Activated CD4-positive, alpha-beta T cell treated with anti-CD3 and anti-CD28 coated beads for 4 hours (primary cell): ENCODE data around the gene HTR1E.
"Not testable (repeated sequence)": the region's sequence is repeated elsewhere in the genome, so short reads cannot be mapped to it uniquely, and the experiment has no call there.

Experiments used
- DNase-seq, 2 donors: peaks; one replicate each; pipeline ENCODE4 v3.0.0-alpha.2; 2020

The HTR1E gene, protein sequence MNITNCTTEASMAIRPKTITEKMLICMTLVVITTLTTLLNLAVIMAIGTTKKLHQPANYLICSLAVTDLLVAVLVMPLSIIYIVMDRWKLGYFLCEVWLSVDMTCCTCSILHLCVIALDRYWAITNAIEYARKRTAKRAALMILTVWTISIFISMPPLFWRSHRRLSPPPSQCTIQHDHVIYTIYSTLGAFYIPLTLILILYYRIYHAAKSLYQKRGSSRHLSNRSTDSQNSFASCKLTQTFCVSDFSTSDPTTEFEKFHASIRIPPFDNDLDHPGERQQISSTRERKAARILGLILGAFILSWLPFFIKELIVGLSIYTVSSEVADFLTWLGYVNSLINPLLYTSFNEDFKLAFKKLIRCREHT

DNA sequence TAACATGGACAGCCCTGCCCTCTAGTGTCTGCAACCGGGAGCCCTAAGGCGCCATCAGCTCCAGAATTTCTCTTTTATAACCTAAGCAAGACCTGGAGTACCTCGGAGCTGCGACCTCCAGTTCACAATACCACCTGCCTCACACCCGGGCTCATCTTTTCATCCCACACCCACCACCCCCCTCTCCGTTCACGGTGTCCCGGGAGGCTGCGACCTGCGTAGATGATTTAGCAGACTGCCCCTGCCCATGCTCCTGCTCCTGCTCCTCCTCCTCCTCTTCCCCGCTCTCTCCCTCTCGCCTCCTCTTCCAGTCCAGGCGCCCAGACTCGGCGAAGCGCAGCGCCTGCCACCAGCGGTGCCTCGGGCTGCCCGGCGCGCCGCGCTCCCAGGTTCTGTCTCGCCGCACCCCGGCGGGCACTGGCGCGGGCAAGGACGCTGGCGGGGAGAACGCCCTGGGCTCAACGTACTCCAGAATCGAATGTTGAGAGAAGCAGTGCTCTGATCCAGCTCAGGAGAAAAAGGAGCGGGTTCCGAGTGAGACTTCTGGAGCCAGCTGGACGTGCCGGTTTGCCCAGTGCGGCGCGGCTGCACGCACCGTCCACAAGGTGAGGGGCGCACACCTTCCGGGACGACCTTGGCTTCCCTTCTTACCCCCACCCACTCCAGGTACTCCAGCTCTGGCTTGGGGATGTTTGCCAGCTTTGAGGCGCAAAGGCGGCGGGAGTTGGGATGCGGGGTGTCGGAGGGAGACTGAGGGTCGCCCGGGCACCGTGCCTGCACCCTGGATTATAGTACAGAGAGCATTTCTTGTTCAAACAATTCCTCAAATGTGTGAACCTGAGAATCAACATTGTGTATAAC is at the start of gene HTR1E:
TSS of gene HTR1E (plus strand) at position 310 of the 861 bp plus-strand sequence. CDS start 77,807 bp downstream, outside the sequence.
- no peak for DNase-seq

DNA sequence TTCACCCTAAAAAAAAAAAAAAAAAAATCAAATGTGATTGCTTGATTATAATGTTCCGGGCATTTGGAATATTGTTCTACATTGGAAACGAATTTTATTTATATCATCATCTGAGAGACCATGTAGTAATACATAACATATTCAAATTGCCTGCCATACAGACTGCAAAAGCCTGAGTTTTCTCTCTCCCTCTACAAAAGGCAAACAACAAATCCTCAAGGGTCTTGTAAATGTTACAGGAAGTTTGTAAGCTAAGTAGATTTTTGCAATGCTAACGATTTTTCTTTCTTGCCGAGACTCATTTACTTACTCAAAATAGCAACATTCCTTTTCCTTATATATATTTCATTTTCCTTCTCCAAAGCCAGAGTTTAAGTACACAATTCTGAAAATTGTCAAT is 49.0 kb upstream of the HTR1E start:
- DNase-seq = no peak

DNA sequence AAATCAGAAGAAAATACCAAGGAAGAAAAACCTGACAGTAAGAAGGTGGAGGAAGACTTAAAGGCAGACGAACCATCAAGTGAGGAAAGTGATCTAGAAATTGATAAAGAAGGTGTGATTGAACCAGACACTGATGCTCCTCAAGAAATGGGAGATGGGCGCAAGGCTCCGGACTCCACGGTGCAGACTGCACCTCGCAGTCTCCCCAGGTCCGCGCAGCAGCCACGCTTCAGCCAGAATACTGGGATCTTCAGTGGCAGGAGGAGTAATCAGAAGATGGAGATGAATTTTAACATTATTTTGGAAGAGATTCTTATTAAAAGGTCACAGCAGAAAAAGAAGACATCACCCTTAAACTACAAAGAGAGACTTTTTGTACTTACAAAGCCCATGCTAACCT is 40.1 kb upstream of the HTR1E start:
- DNase-seq = not testable (repeated sequence)

DNA sequence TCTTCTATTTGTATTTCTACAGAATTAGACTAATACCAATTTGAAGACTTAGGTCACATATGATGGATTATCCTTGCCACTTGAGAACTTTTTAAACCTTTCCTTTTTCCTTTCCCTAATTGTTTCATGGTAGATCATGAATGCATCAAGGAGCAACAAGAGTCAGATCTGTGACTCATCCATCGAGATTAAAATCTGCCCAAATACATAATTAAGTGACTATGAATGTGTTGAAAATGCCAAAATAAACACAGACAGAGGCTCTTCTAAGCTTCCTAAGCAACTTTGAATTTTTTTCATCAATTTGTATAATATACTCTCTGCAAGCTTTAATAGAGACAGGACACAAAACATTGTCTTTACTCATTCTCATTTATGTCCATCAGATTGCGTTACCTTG is 23.5 kb upstream of the HTR1E start:
- DNase-seq = no peak

DNA sequence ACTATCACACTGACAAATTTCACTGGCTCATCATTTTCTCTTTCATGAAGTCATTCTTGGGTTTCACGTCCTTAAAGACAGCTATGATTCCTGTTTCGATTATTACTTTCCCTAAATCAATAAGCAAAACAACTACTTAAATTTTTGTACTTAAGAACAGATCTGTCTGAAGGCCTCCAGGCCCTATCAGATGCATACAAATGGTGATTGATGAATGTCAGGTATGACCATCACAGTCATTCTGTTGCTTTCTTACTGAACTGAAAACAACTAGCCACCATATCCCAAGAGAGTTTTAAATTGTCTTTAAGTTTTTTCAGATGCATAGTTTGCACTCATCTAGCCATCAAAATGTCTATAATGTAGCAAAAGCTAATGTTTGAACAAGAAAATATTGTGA is 20.9 kb upstream of the HTR1E start:
- no peak for DNase-seq

DNA sequence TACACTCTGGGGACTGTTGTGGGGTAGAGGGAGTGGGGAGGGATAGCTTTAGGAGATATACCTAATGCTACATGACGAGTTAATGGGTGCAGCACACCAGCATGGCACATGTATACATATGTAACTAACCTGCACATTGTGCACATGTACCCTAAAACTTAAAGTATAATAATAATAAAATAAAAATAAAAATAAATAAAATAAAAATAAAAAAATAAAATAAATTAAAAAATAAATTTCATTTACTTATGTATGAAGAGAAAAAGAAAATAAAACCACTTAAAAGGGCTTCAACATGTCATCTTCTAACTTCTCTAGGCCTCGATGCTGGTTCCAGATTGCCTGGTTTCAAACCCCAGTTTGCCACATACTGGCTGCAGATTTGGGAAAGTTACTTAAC is 10.2 kb upstream of the HTR1E start:
- DNase-seq = not testable (repeated sequence)

DNA sequence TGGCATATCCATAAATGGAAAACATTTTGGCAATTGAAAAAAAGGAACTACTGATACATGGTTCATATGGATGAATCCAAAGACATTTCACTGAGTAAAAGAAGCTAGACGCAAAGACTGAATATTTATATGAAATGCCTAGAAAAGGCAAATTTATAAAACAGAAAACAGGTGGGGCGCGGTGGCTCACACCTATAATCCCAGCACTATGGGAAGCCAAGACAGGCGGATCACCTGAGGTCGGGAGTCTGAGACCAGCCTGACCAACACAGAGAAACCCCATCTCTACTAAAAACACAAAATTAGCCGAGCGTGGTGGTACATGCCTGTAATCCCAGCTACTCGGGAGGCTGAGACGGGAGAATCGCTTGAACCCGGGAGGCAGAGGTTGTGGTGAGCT is 9.5 kb upstream of the HTR1E start:
- DNase-seq = not testable (repeated sequence)

DNA sequence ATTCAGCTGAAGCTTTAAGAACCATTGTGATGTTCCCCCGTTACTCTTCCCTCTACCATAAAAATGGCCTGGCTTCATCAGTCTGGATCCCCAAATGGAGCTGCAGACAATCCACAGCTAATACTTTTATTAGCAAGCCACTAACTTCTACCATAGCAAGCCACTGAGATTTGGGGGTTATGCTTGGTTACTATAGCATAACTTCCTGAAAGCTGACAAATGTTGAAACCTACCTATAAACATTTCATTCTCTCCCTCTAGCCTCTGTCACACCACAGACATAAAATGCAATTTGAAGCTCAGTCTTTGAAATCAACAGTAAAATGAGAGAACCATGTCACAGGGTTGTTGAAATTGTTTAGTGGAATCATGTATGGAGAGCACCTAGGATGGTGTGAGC is 3.0 kb upstream of the HTR1E start:
- DNase-seq = no peak

DNA sequence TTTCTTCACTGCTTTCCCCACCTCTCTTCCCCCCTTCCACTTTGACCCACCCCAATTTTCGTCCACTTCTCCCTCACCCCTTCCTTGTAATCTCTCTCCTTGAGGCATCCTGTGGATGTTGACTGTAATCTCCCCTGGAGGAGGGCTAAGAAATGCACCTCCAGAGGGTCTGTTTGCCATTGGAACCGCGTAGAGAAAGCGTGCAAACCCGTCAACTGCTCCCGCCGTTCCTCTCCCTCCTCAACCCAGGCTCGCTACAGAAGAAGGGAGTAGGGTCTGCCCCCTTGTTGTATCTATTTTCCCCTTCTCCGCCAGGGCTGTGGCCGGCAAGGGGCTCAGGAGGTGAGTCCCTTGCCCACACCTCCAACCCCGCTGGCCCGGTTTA is 502 bp upstream of the HTR1E start:
- DNase-seq = no peak

DNA sequence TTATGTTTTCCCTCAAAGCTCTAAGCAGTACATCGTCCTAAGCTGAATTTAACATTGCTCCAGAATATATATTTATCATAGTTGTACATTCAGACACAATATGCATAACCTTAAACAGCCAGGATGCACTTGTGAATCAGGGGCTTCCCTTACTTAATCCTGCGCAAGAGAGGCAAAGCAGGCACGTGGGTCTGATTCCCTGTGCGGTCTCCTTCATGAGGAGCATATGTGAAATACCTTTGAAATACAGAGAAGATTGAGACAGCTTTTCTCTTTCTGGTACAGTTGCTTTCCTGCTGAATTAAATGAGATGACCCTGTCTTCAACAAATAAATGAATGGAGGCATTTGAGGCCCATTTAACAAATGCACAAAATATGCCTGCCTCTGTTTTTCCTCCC is 1.5 kb downstream of the HTR1E start:
- DNase-seq = no peak

DNA sequence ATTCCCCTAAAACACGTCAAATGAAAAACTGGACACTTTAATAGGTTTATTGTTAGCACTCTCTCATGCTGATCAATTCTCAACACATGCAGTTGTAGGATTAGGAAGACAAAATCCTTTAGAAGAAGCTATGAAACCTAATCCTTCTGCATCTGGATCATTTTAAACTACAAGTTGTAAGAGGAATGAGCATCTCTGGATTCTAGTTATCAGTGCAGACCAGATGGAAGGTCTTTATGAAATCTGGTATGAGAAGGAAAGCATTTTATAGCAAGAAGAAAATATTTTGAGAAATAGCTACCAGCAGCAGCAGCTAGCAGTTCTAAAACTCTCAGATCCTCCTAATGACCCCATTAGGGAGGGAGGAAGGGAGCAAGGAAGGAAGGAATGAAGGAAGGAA is 4.1 kb downstream of the HTR1E start:
- DNase-seq = no peak

DNA sequence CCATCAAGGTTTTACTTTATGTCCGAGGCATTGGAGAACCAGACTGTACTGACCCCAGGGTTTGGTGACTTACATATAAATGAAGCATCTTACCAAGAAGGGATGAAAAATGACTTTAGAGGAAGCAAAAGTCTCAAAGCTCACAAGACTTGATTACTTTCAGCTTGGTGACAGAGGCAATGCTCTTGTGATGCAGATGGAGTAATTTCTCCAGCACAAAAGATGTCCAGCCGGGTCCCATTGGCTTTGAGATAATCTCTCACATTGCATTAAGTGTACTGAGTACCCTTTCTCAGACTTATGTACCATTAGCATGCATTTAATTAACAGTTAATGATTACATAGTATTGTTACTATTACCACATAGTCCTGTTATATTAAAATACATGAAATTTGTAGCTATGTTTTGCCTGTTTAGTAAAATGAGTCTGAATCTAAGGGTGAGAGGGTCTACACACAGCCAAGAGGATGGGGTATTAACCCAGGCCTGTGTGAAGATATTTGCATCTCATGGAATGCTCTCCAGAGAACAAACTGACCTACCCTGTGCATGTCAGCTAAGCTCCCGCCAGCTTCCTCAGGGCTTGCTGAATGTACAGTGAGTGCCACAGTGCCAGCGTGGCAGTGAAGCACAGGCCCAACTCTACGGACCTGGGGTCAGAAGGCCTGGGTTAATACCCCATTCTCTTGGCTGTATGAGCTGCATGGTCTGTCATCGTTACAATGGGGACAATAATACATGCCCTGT is 5.6 kb downstream of the HTR1E start:
- no peak for DNase-seq

DNA sequence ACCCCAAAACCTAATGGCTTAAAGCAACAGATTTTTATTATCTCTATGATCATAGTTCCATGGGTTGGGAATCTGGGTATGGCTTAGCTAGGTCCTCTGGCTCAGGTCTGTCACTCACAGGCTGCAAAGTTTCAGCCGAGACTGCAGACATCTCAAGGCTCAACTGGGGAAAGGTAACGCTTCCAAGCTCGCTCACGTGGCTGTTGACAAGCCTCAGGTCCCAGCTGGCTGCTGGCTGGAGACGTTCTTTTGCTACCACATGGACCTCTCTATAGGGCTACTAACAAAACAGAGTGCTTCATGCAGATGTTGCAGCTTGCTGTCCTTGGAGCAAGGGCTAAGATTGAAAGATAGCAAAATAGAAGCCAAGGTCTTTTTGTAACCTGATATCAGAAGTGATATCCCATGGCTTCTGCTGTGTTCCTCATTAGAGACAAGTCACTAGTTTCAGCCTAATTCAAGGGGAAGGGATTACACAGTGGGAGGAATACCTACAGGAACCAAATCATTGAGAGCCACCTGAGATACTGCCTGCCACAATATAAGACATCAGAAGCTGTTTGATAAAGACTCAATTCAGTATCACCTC is 6.6 kb downstream of the HTR1E start:
- no peak for DNase-seq

DNA sequence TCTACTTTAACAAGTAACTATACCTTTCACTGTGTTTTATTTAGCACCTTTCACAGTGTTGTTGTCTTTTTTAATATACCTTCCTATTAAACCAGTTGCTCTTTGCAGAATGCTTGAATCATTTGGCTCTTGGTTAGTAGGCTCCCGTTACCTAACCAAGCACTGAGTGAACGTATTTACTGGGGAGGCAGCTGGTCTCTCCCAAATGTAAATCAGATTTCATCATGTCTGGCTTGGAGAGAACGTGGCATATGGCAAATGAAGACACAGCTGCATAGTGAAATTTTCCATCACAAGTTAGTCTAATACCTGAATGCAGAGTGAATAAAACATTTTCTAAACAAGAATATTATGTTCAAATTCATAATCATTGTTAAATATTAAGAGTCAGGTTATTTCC is 12.4 kb downstream of the HTR1E start:
- DNase-seq = no peak

DNA sequence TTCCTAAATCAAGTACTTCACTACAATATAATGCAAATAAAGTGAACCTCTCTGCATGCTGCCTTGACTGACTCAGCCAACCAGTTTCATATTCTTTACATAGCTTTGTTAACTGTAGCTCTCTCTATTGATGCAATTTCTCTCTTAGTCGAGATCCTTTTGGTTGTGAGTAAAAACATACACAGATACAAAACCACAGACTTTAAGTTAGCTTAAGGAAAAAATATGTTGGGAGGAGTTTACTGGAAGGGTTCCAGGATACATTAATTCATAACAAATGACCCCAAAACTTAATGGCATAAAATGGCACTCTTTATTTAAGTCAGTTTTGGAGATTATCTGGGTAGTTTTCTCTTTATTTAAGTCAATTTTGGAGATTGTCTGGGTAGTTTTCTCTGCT is 15.7 kb downstream of the HTR1E start:
- no peak for DNase-seq

DNA sequence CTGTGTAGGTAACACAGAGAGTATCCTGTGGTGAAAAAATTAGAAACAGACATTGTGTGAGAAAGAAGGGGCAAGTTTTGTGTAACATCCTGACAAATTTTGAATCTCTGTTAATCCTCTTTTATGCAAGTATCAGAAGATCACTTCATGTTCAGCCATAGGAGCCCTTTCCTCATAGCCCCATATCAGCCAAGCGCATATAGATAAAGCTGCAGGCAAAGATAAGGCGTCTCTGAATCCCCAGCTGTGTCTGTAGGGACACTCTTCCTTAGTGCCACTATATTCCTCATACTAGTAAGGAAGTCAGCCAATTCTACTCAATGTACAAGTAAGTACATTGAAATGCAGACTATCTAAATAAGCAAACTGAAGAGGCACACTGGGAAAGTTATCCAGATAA is 22.3 kb downstream of the HTR1E start:
- no peak for DNase-seq

DNA sequence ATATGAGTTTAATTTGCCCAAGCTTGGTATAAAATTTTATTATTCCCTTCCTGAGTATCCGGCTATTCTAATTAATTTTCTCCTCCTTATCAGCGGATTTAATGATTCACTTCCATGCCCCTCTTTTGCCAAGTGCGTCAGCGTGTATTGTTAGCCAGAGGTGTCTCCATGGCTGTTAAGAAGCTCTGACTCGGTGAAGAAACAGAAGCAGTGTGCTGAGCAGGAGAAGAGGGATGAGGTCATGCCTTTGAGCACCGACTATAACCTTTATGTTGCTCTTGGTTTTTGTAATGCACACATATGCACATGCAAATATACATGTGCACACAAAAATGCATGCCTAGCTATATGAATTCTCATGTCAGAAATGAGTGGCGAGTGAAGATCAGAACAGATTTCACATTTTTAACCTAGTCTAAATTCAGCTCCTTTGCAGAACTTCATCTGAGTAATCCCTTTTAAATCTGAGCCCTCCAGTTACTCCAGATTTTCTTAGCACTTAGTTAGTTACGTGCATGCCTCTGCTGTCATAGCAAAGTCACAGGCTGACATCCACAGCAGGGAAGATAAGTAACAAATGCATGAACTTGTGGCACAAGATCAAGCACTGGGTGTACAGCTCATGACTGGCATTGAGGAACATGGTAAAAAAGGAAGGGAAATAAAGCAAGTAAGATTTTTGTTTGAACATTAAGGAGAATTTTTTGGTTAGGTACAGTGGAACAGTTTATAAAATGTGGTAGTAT is 24.3 kb downstream of the HTR1E start:
- DNase-seq = no peak

DNA sequence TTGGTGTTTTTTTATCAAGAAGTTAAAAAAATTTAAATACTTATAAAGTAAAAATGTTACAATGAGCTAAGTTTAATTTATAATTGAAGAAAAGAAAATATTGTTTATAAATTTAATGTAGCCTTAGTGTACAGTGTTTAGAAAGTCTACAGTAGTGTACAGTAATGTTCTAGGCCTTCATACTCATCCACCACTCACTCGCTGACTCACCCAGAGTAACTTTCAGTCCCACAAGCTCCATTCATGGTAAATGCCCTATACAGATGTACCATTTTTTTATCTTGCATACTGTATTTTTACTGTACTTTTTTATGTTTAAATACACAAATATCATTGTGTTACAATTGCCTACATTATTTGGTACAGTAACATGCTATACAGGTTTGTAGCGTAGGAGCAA is 26.0 kb downstream of the HTR1E start:
- no peak for DNase-seq

DNA sequence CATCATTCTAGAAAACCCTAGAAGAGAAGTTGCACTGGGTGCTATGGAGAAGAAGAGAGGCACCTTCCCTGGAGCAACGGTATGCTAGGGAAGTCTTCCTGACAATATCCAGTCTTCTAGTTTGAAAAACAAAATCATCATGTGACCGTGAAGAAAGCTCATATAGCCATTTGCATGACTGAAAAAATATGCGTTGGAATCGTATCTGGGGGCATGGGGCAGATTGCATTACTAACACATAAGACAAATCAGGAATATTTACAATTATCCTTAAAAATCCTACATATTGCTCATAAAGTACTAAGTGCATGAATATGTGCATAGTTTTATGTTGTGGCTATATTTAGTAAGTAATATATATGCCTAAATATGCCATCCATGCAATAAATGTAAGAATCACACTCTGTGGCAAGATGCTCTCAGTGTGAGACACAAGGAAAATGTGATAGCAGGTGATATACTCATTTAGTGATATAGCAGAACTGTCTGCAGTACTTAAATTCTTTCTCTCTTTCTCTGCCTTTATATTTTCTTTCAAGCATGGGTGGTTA is 26.8 kb downstream of the HTR1E start:
- no peak for DNase-seq

DNA sequence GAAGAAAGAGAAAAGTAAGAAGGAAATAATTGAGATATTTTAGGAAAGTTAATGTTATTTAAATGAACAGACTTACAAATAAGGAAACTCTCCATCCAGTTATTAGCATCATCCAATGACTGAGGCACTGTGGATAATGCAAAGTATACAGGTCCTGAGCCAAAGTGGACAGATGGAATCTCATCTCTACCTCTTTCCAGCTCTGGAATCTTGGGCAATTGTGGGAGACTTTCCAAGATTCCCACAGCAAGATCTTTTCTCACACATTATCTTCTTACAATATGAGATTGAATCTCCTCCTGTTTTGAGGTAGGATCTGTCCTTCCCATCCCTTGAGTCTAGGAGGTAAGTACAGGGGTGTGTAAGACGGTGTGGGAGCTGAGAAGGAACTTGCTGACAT is 28.9 kb downstream of the HTR1E start:
- DNase-seq = no peak

DNA sequence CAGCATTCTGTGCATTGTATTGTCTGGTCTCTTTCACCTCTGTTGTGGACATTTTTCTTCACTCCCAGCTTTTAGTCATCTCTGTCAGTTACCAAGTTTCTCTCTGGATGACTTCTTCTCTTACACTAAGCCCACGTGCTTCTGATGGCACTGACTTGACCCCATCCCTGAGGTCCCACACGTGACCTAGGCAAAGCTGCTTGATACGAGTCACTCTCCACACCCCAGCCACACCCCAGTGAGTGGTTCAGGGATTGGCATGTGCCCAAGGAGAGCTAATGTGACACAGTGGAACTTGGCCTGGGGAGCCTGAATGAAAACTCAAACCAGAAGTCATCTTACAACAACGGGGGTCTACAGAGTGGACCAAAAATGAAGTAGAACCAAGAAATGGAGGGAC is 32.2 kb downstream of the HTR1E start:
- no peak for DNase-seq

DNA sequence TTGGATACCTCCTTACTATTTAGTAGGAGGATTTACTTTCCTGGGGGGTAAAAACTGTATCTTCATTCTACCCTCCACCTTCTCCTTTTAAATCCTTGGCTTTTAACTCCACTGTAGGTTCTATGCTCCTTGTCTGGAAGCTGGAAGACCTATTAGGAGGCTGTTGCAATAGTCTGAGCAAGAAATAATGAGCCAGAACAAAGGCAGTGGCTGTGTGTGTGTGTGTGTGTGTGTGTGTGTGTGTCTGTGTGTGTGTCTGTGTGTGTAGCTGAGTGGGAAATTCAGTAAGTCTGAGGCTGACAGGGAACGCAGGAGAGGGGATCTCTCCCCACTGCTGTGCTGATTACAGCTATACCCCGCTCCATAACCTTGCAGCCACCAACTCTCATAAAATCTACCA is 35.8 kb downstream of the HTR1E start:
- DNase-seq = no peak
